Gastrocnemius medialis (tissue), 4 donors: Measurements from ENCODE around the gene MARCHF6.

Source experiments
- CTCF ChIP-seq, 5 experiments: fragments of 450-650 bp in 3 of 5; fragments of 200-600 bp in 2 of 5; sonication (generic) in 2 of 5; IDR thresholded peaks in 4 of 5; conservative IDR thresholded peaks in 1 of 5; 1 replicate in 4 of 5; 2 replicates in 1 of 5; pipeline ENCODE4 v1.5.1; 2016 to 2019; ENCODE audit warnings: antibody characterized with exemption in 5 of 5, mild to moderate bottlenecking in 3 of 5, moderate library complexity in 3 of 5
- POLR2A ChIP-seq, 2 donors: fragments of 450-650 bp; IDR thresholded peaks; one replicate each; pipeline ENCODE4 v1.6.1; 2017; ENCODE audit warnings: antibody characterized with exemption in 2 of 2, mild to moderate bottlenecking in 2 of 2, moderate library complexity in 2 of 2

DNA sequence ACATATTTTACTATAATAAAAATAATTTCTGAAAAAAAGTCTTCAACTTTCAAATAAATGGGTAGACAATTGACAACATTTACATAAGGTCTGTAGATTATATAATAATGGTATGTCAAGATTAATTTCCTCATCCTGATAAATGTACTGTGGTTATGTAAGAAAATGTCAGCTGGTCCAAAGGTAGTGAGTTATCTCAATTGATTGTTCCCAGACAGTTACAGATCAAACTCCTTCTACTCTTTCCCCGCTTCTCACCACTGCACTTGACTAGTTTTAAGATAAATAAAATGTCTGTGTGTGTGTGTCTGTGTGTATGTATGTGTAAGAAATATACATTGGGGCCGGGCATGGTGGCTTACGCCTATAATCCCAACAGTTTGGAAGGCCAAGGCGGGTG, 16.4 kb upstream of the MARCHF6 start:
- TF ChIP-seq POLR2A (IDR thresholded peaks at IDR 0.05), result no peak
- no peak for TF ChIP-seq CTCF (IDR thresholded peaks at IDR 0.05 in 4 of 5, conservative IDR thresholded peaks at IDR 0.05 in 1 of 5)
